GM23248 (cell line): ENCODE results near the gene DENND5B. TPM values are rescaled to one million over a fixed set of nuclear protein-coding genes. Genes with fewer than 3 reads are reported as not detected.

Experiments
- DNase-seq: peaks from one replicate; pipeline ENCODE4 v3.0.0-alpha.2; 2015
- H2AFZ ChIP-seq: fragments of 200-600 bp; sonication (generic); 2 replicates; pipeline ENCODE4 v1.6.1; 2016; ENCODE audit warnings: antibody characterized with exemption
- H3F3A ChIP-seq: fragments of 200-600 bp; sonication (generic); 2 replicates; pipeline ENCODE4 v1.6.1; 2016; ENCODE audit warnings: mild to moderate bottlenecking, antibody characterized with exemption, mixed run types; ENCODE audit not compliant: insufficient read depth
- H3K27ac ChIP-seq: fragments of 200-600 bp; sonication (generic); 2 replicates; pipeline ENCODE4 v1.5.1; 2016; ENCODE audit warnings: mild to moderate bottlenecking
- H3K27me3 ChIP-seq: fragments of 200-600 bp; sonication (generic); replicated peaks from 2 replicates; pipeline ENCODE4 v1.6.1; 2016; ENCODE audit warnings: mild to moderate bottlenecking; ENCODE audit not compliant: insufficient read depth
- H3K36me3 ChIP-seq: fragments of 200-600 bp; sonication (generic); 2 replicates; pipeline ENCODE4 v1.6.1; 2016; ENCODE audit warnings: low read depth, mild to moderate bottlenecking
- H3K4me1 ChIP-seq: fragments of 200-600 bp; sonication (generic); 2 replicates; pipeline ENCODE4 v1.6.1; 2016; ENCODE audit warnings: mild to moderate bottlenecking; ENCODE audit not compliant: insufficient read depth
- H3K4me2 ChIP-seq: fragments of 200-600 bp; sonication (generic); one replicate; pipeline ENCODE4 v1.6.1; 2016; ENCODE audit warnings: mild to moderate bottlenecking; ENCODE audit not compliant: unreplicated experiment
- H3K4me3 ChIP-seq: fragments of 200-600 bp; sonication (generic); 2 replicates; pipeline ENCODE4 v1.5.1; 2016; ENCODE audit warnings: mild to moderate bottlenecking
- H3K79me2 ChIP-seq: fragments of 200-600 bp; sonication (generic); 2 replicates; pipeline ENCODE4 v1.6.1; 2016; ENCODE audit warnings: mild to moderate bottlenecking; ENCODE audit not compliant: insufficient read depth
- H3K9ac ChIP-seq: fragments of 200-600 bp; sonication (generic); 2 replicates; pipeline ENCODE4 v1.6.1; 2016; ENCODE audit warnings: mild to moderate bottlenecking
- H3K9me2 ChIP-seq: fragments of 200-600 bp; sonication (generic); 2 replicates; pipeline ENCODE4 v1.6.1; 2016; ENCODE audit warnings: mixed run types, mild to moderate bottlenecking, moderate library complexity; ENCODE audit not compliant: insufficient read depth
- H3K9me3 ChIP-seq: fragments of 200-600 bp; sonication (generic); one replicate; pipeline ENCODE4 v1.6.1; 2017; ENCODE audit warnings: low read depth
- H4K20me1 ChIP-seq: fragments of 200-600 bp; sonication (generic); 2 replicates; pipeline ENCODE4 v1.6.0; 2016; ENCODE audit not compliant: insufficient read depth
- EZH2 ChIP-seq: fragments of 200-600 bp; sonication (generic); IDR thresholded peaks from 2 replicates; pipeline ENCODE4 v1.6.1; 2018; ENCODE audit warnings: antibody characterized with exemption, mild to moderate bottlenecking; ENCODE audit not compliant: insufficient read depth, poor library complexity, severe bottlenecking
- EZH2phosphoT487 ChIP-seq: fragments of 200-600 bp; sonication (generic); IDR thresholded peaks from 2 replicates; pipeline ENCODE4 v1.6.1; 2018; ENCODE audit warnings: antibody characterized with exemption, moderate library complexity, mild to moderate bottlenecking, low read depth; ENCODE audit not compliant: insufficient read depth
- WGBS, 2 experiments: methylation state at CpG; one replicate each; pipeline ENCODE4 v1.1.6; 2015 to 2017; ENCODE audit warnings: low lambda C conversion rate in 2 of 2, low coverage in 1 of 2; ENCODE audit errors: missing lambda C conversion rate in 2 of 2; 5-methylcytosine and 5-hydroxymethylcytosine counted together
- in situ Hi-C: fragments of 300-500 bp; cut with MboI; formaldehyde crosslinking; loops from 2 replicates; pipeline ENCODE4 v1.15.0; 2020
- polyA plus RNA-seq: library from polyadenylated mRNA; unstranded; fragments of >200 nt; fragmentation: Nextera tagmentation; extraction: Ambion mirVana; gene quantifications from 2 replicates; pipeline ENCODE4 v1.2.1, GENCODE V29; 2016
- total RNA-seq: library from RNA; depleted of rRNA; stranded (reverse); fragments of >200 nt; shearing (Covaris generic); gene quantifications from 2 replicates; pipeline ENCODE4 v1.2.3, GENCODE V29; 2014

The DENND5B gene
- total and polyA plus RNA-seq, 2 experiments from 2014 or later = 9.9 to 12.0 TPM

DNA sequence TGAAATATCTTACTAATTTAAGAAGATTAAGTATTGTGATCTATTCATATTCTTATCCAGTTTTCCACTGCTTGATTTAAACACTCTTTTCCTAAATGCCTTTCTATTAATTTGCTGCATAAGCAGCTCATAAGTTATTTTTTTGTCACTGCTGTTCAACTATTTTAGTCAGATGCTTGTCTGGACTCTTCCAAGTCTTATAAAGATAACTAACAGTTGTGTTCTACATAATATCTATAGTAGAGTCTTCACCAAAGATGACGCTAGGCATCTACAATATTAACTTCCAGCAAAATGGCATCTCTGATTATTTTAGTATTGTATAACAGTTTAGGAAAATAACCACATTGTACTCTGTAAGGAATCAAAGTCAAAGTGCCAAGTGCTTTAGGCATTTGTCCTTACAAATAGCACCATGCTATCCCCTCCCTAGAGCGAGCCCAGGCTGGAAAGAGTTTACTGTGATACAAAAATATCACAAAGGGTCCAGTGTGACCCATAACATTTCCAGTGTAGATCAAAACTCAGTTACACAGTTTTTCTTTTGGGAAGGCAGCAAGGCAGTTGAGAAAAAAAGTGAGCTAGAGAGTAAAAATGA is 98.2 kb downstream of the DENND5B start:
- H3K27me3 ChIP-seq = no peaks in the 10 kb centered on the region
- H3K79me2 ChIP-seq = peaks cover 16% of the 10 kb centered on the region
- no peaks in the 10 kb centered on the region for H3K36me3 ChIP-seq
- no peaks in the 10 kb centered on the region for H3K9me3 ChIP-seq
- no peak overlapping the region for H3K9ac ChIP-seq
- DNase-seq = no peak
- peaks cover 13% of the 10 kb centered on the region; the same call in 1 of the 2 replicates for H3F3A ChIP-seq
- H3K9me2 ChIP-seq = no peaks in the 10 kb centered on the region
- no peak overlapping the region for H2AFZ ChIP-seq
- peak overlapping the region; percentile 63 for H3K4me2 ChIP-seq
- TF ChIP-seq EZH2 (no peak), EZH2phosphoT487 (no peak)
- H3K4me3 ChIP-seq = no peak overlapping the region
- no peaks in the 10 kb centered on the region for H4K20me1 ChIP-seq
- peak overlapping the region; percentile 69 for H3K27ac ChIP-seq
- 95 to 99% methylated on average over 2 of the region's 2 CpGs for WGBS, 2 experiments
- in situ Hi-C loops = no loop called here
- H3K4me1 ChIP-seq = peaks cover 35% of the 10 kb centered on the region

DNA sequence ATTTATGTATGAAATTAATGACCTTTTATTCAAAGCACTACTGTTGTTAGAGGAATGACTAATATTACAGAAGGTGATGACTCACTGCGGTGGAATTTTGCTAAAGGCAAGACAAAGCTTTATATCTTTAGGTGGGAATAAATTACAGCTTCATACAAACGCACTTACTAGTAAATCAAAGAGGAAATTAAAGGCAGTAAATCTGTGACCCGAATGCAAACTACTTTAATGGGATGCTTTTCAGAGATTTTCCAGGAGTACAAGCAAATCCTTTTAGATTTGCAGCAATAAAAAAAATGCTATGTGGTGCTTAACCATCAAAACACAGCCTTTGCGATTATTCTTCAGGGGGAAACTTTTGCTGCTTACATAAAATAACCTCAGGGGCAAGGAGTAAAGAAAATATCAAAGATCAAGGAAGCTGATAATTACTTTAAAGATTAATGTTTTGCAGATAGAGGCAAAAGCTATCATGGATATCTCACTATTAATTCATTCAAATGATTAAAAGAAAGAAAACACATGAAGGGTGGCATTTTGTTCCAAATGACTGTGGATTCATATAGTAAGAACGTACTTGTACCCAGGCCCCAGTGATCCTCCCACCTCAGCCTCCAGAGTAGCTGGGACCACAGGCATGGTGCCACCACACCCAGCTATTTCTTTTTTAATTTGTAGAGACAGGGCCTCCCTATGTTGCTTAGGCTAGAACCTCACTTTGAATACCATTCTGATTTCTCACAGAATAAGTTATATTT is 98.9 kb downstream of the DENND5B start:
- no peaks in the 10 kb centered on the region for H3K9me2 ChIP-seq
- no peaks in the 10 kb centered on the region for H3K9me3 ChIP-seq
- peak; percentile 87 for DNase-seq
- in situ Hi-C loops = no loop called here
- H3K27ac ChIP-seq = peak overlapping the region; percentile 69
- no peaks in the 10 kb centered on the region for H4K20me1 ChIP-seq
- TF ChIP-seq EZH2 = no peak
- TF ChIP-seq EZH2phosphoT487 = no peak
- H3K36me3 ChIP-seq = no peaks in the 10 kb centered on the region
- WGBS, 2 experiments = 23 to 26% methylated on average over 5 of the region's 5 CpGs
- H3K4me3 ChIP-seq = peak overlapping the region; percentile 20; the same call in 1 of the 2 replicates
- peak overlapping the region; percentile 63 for H3K4me2 ChIP-seq
- peaks cover 13% of the 10 kb centered on the region; the same call in 1 of the 2 replicates for H3F3A ChIP-seq
- H3K27me3 ChIP-seq = no peaks in the 10 kb centered on the region
- H3K9ac ChIP-seq = 0 out of 2 replicates have a peak overlapping the region, but pooled peaks have one; percentile 36
- no peak overlapping the region for H2AFZ ChIP-seq
- peaks cover 35% of the 10 kb centered on the region for H3K4me1 ChIP-seq
- H3K79me2 ChIP-seq = peaks cover 12% of the 10 kb centered on the region

DNA sequence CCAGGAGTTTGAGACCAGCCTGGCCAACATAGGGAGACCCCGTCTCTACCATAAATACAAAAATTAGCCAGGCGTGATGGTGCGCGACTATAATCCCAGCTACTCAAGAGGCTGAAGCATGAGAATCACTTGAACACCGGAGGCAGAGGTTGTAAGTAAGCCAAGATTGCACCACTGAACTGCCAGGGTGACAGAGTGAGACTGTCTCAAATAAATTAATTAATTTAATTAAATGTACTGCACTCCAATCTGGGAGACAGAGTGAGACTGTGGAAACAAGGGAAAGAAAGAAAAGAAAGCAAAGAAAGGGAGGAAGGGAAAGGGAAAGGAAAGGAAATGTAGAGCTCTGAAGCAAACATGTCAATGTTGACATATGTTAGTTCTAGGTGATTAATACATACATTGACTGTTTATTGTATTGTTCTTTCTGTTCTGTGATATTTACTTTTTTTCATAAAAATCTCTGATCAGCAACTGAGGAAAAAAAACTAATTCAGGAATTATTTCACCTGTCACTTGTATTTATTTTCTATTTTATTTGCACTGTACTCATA is 99.6 kb downstream of the DENND5B start:
- Histone ChIP-seq H3K9me3 (no peaks in the 10 kb centered on the region), H3K9me2 (no peaks in the 10 kb centered on the region), H2AFZ (no peak overlapping the region), H3K4me3 (peak overlapping the region; percentile 20; the same call in 1 of the 2 replicates), H3K27ac (peak overlapping the region; percentile 69; the same call in 1 of the 2 replicates), H4K20me1 (no peaks in the 10 kb centered on the region), H3K4me1 (peaks cover 30% of the 10 kb centered on the region), H3K27me3 (no peaks in the 10 kb centered on the region), H3K9ac (no peak overlapping the region), H3K79me2 (0 out of 2 replicates have a peak, but pooled peaks cover 9% of the 10 kb centered on the region), H3K36me3 (no peaks in the 10 kb centered on the region), H3K4me2 (peak overlapping the region; percentile 63), H3F3A (peaks cover 13% of the 10 kb centered on the region; the same call in 1 of the 2 replicates)
- no peak for DNase-seq
- 96 to 99% methylated on average over 5 of the region's 5 CpGs for WGBS, 2 experiments
- TF ChIP-seq EZH2 (no peak), EZH2phosphoT487 (no peak)
- in situ Hi-C loops = no loop called here

DNA sequence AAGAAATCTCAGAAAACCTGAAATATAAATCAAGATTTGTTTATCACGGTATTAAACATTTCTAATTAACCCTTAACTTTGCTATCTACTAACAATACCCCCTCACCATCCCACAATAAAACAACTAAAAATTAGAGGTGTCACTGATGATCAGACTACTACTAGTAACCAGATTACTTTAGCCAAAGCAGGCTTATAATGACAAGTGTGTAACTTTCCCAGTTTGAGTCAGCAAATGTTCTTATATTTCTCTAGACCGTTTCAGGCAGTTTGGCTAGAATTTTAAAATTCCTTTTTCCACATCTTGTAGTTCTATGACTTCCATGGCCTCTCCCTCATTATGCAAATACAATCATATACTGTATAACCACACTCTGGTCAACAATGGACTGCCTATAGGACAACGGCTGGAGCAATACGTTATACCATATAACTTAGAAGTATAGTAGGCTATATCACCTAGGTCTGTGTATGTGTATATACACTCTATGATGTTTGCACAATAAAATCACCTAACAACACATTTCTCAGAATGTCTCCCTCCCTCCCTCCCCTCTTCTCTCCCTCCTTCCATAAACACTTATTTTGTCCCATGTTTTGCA is 102.1 kb downstream of the DENND5B start:
- Histone ChIP-seq H3K9ac (no peak overlapping the region), H3K4me1 (peaks cover 26% of the 10 kb centered on the region), H3K4me3 (no peak overlapping the region), H3K79me2 (0 out of 2 replicates have a peak, but pooled peaks cover 7% of the 10 kb centered on the region), H3K36me3 (no peaks in the 10 kb centered on the region), H3K27me3 (no peaks in the 10 kb centered on the region), H3K4me2 (no peak overlapping the region), H3F3A (peaks cover 13% of the 10 kb centered on the region; the same call in 1 of the 2 replicates), H2AFZ (no peak overlapping the region), H3K27ac (no peak overlapping the region), H4K20me1 (no peaks in the 10 kb centered on the region), H3K9me3 (no peaks in the 10 kb centered on the region), H3K9me2 (no peaks in the 10 kb centered on the region)
- in situ Hi-C loops = no loop called here
- 92 to 94% methylated on average over 4 of the region's 4 CpGs for WGBS, 2 experiments
- TF ChIP-seq EZH2phosphoT487 (no peak), EZH2 (no peak)
- DNase-seq = no peak
